Loucy (cell line): ENCODE measurements around the gene KDSR.

Source experiments
- CTCF ChIP-seq: fragments of 200-600 bp; sonication (generic); conservative IDR thresholded peaks from 2 replicates; pipeline ENCODE4 v1.5.1; 2014; ENCODE audit warnings: mild to moderate bottlenecking, antibody characterized with exemption, low read length
- EZH2phosphoT487 ChIP-seq: fragments of 200-600 bp; IDR thresholded peaks from 2 replicates; pipeline ENCODE4 v1.6.1; 2018; ENCODE audit warnings: antibody characterized with exemption, mild to moderate bottlenecking, moderate library complexity, borderline replicate concordance

- TF ChIP-seq CTCF (no peak), EZH2phosphoT487 (no peak)
Measured at GRCh38 chr18:63284827-63285733, 81.9 kb downstream of the KDSR start.
